C4-2B (cell line): ENCODE measurements around the gene NR1D2.

Experiments
- H3K27ac ChIP-seq: fragments of 450-650 bp; 2 replicates; pipeline ENCODE4 v1.5.1; 2017
- ZFX ChIP-seq: fragments of 450-650 bp; IDR thresholded peaks from 2 replicates; pipeline ENCODE4 v1.6.1; 2017
- TF ChIP-seq, protein P1 (sequence below): fragments of 450-650 bp; conservative IDR thresholded peaks from 2 replicates; pipeline ENCODE4 v1.5.1; 2017; ENCODE audit warnings: mild to moderate bottlenecking

Gene NR1D2

DNA sequence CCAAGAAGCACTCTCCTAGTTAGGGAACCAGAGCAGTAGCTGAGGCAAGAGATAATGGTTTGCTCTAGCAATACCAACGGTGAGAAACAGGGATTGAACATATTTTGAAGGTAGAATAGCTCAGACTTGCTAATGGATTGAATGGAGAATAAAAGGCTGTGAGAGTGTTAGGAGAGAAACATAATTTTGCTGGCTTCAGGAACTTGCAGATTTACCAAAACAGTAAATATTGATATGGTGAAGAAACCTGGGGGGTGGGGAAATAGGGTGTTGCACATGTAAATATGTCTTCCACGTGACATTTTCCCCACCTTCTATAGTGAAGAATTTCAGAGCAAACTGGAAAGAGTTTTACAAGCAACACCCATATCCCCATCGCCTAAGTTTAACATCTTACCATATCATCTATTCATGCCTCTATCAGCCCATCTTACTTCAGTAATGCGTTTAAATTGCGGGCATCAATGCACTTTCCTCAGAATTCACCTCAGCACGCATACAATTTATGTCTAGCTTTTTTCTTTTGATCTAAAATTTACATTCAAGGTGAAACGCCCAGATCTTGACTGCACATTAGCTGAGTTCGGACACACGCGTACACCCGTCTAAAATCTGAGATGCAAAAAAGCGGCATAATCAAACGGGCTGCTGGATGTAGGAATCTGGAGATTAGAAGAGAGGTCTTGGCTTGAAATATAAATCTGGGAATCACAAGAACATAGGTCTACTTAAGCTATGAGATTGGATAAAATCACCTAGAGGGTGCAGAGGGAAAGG is 891 bp upstream of the NR1D2 start:
- TF ChIP-seq, protein P1, sequence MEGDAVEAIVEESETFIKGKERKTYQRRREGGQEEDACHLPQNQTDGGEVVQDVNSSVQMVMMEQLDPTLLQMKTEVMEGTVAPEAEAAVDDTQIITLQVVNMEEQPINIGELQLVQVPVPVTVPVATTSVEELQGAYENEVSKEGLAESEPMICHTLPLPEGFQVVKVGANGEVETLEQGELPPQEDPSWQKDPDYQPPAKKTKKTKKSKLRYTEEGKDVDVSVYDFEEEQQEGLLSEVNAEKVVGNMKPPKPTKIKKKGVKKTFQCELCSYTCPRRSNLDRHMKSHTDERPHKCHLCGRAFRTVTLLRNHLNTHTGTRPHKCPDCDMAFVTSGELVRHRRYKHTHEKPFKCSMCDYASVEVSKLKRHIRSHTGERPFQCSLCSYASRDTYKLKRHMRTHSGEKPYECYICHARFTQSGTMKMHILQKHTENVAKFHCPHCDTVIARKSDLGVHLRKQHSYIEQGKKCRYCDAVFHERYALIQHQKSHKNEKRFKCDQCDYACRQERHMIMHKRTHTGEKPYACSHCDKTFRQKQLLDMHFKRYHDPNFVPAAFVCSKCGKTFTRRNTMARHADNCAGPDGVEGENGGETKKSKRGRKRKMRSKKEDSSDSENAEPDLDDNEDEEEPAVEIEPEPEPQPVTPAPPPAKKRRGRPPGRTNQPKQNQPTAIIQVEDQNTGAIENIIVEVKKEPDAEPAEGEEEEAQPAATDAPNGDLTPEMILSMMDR = no peak
- TF ChIP-seq ZFX = no peak

GRCh38 chr3:23945663-23945912 is 502 bp downstream of the NR1D2 start:
- TF ChIP-seq, protein P1 = no peak
- peak overlapping the region; percentile 88 for H3K27ac ChIP-seq

More for the DNA sequence above, 891 bp upstream of the NR1D2 start:
- peak overlapping the region; percentile 88 for H3K27ac ChIP-seq

- H3K27ac ChIP-seq = peak overlapping the region; percentile 88
- TF ChIP-seq, protein P1 = no peak
- 0 out of 2 replicates have a peak, but pooled peaks have one; percentile 21 for TF ChIP-seq ZFX
Measured at GRCh38 chr3:23945913-23946687, 1.0 kb downstream of the NR1D2 start.

GRCh38 chr3:23948761-23949160 is 3.7 kb downstream of the NR1D2 start:
- TF ChIP-seq ZFX = no peak
- TF ChIP-seq, protein P1 = no peak
- H3K27ac ChIP-seq = no peak overlapping the region

GRCh38 chr3:23949784-23950183 is 4.7 kb downstream of the NR1D2 start:
- no peak for TF ChIP-seq ZFX
- TF ChIP-seq, protein P1 = no peak
- H3K27ac ChIP-seq = no peak overlapping the region

DNA sequence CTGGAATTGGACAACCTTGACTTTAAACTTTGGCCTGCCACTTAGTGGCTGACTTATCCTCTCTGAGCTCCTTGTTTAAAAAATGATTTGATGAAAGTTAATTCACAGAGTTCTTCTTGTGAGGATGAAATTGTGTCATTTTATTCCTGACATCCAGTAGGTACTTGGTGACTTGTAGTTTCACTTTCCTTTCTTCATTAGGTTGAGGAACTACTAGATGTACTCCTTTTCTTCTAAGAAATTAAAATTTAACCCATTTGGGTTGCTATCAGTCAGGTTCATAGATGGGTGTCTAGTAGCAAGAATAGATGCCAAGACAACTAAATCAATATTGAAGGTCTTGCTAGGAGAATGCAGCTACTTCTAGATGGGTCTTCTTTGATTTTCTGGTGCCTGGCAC is 5.2 kb downstream of the NR1D2 start:
- no peak for TF ChIP-seq ZFX
- TF ChIP-seq, protein P1 = no peak
- H3K27ac ChIP-seq = no peak overlapping the region

GRCh38 chr3:23952646-23953045 is 7.6 kb downstream of the NR1D2 start:
- no peak overlapping the region for H3K27ac ChIP-seq
- TF ChIP-seq, protein P1 = no peak
